Esophagus (tissue), 2 donors: ENCODE data around the gene CHST1. TPM values are rescaled to one million over a fixed set of nuclear protein-coding genes. Genes with fewer than 3 reads are reported as not detected.

Source experiments
- H3K27ac ChIP-seq, 2 donors: one replicate each; pipeline ENCODE4 v1.5.1; 2013; ENCODE audit warnings: low read depth in 2 of 2, mild to moderate bottlenecking in 2 of 2, inconsistent platforms in 1 of 2, low read length in 1 of 2, moderate library complexity in 1 of 2
- H3K27me3 ChIP-seq, 2 donors: one replicate each; pipeline ENCODE4 v1.6.1; 2013; ENCODE audit warnings: low read length in 2 of 2, control low read depth in 1 of 2, mild to moderate bottlenecking in 1 of 2; ENCODE audit not compliant: insufficient read depth in 2 of 2, control insufficient read depth in 1 of 2
- H3K36me3 ChIP-seq, 2 donors: one replicate each; pipeline ENCODE4 v1.6.1; 2013; ENCODE audit warnings: low read length in 1 of 2; ENCODE audit not compliant: control insufficient read depth in 2 of 2, insufficient read depth in 2 of 2
- H3K4me1 ChIP-seq, 2 donors: one replicate each; pipeline ENCODE4 v1.6.1; 2013; ENCODE audit warnings: low read length in 1 of 2; ENCODE audit not compliant: control insufficient read depth in 2 of 2, insufficient read depth in 2 of 2
- H3K4me3 ChIP-seq, 2 donors: one replicate each; pipeline ENCODE4 v1.5.1; 2013; ENCODE audit warnings: low read length in 2 of 2, mild to moderate bottlenecking in 2 of 2, low read depth in 1 of 2, moderate library complexity in 1 of 2
- H3K9me3 ChIP-seq, 2 donors: one replicate each; pipeline ENCODE4 v1.6.1; 2013; ENCODE audit warnings: mild to moderate bottlenecking in 2 of 2, low read depth in 1 of 2, low read length in 1 of 2, moderate library complexity in 1 of 2; ENCODE audit not compliant: control insufficient read depth in 2 of 2, insufficient read depth in 1 of 2
- WGBS, 2 donors: extraction: QIAGEN DNeasy Blood & Tissue Kit; methylation state at CpG; one replicate each; pipeline ENCODE4 v1.1.7; 2013; 5-methylcytosine and 5-hydroxymethylcytosine counted together
- polyA plus RNA-seq, 2 donors: library from polyadenylated mRNA; stranded (reverse); fragments of 200-250 nt; gene quantifications; one replicate each; pipeline ENCODE4 v1.2.3, GENCODE V29; 2013
- donor health status: healthy with polysubstance abuse.
- donor health status: Bipolar disorder and iron deficiency.

The CHST1 gene
- polyA plus RNA-seq, 2 donors, result 0.14 to 0.25 TPM

DNA sequence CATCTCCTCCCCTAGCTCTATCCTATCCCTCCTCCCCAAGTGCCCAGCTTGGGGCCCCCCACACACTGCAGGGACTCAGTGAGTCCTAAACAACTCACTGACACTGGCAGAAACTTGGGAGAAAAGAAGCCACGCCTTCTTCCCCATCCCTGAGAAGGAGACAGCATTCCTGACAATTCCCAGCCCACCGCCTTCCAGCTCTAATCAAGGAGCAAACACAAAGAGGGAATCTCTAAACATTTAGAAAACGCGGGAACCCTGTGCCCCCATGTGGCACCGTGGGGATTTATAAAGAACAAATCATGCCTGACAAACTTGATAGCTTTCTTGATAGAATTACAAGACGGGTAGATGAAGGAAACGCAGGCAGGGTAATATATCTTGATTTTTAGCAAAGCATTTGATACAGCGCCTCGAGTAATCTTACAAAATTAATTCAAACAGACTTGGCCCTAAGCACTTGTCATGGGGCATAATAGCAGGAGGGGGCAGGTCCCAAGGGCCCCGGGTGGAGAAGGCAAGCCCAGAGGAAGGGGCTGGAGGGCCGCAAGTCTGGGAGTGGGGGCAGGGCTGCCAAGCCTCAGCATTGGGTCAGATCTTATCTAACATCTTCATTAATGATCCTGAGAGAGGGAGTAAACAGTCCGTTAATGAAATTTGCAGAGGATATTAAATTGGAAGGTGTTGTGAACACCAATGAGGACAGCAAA, 4.5 kb downstream of the CHST1 start:
- no peak overlapping the region for H3K27ac ChIP-seq
- no peaks in the 10 kb centered on the region for H3K36me3 ChIP-seq
- H3K27me3 ChIP-seq, result no peaks in the 10 kb centered on the region
- no peak overlapping the region for H3K4me3 ChIP-seq
- no peaks in the 10 kb centered on the region for H3K9me3 ChIP-seq
- WGBS, 2 donors, result 35 to 43% methylated on average over 12 of the region's 12 CpGs
- peaks cover 4 to 10% of the 10 kb centered on the region in 2 donors for H3K4me1 ChIP-seq

DNA sequence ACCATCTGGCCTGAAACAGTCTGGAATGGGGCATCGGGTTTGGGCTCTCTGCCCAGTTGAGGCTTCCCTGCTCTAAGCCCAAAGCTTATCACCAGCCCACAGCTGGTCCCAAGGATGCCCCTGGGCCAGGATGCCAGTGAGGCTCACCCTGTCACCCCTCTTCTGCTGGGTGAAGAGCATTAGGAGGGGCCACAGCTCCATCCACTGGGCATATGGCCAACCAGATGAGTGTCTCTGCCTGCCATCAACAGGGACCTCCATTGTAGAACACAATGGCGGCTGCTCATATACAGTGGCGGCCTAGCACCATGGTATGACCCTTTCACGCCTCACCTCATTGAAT, 5.6 kb downstream of the CHST1 start:
- Histone ChIP-seq H3K4me1 (peaks cover 3 to 4% of the 10 kb centered on the region in 2 donors), H3K9me3 (no peaks in the 10 kb centered on the region), H3K27me3 (no peaks in the 10 kb centered on the region), H3K4me3 (no peak overlapping the region), H3K36me3 (no peaks in the 10 kb centered on the region), H3K27ac (no peak overlapping the region)
- WGBS, 2 donors, result 77 to 78% methylated on average over 4 of the region's 4 CpGs

DNA sequence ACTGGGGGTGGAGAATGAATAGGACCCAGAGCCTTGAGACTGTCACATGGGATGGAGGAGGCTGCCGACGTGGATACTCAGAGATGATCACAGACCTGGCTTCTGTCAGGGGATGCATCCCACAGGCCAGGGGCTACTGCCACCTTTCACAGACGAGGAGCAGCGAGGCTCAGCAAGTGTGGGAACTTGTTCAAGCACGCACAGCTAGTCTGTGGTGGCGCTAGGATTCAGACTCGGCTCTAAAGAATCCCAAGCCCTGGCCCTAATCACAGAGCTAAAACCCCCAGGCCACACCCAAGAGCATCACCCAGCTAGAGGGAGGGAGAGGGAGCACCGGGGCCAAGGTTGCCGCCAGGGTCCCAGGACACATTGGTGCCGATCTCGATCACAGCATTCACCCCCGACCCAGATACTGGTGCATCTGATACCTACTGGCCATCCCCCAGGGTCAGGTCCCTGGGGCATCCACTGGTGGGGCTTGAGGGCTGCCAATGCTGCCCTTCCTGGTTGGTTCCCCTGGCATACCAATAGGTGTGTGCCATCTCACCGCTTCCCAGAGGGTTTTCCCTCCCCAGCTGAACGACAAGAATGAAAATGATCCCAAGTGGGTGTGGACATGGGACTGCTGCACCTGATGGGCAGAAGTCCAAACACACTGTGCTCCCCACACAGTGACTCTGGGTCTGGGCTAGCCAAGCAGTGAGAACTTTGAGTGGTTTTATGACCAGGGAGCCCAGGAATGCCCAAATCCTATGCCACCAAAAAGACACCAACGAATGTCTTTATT, 6.2 kb downstream of the CHST1 start:
- Histone ChIP-seq H3K27ac (no peak overlapping the region), H3K4me1 (peaks cover 0 to under 1% of the 10 kb centered on the region in 2 donors), H3K27me3 (no peaks in the 10 kb centered on the region), H3K4me3 (no peak overlapping the region), H3K9me3 (no peaks in the 10 kb centered on the region), H3K36me3 (no peaks in the 10 kb centered on the region)
- WGBS, 2 donors, result 44 to 45% methylated on average over 15 of the region's 15 CpGs

DNA sequence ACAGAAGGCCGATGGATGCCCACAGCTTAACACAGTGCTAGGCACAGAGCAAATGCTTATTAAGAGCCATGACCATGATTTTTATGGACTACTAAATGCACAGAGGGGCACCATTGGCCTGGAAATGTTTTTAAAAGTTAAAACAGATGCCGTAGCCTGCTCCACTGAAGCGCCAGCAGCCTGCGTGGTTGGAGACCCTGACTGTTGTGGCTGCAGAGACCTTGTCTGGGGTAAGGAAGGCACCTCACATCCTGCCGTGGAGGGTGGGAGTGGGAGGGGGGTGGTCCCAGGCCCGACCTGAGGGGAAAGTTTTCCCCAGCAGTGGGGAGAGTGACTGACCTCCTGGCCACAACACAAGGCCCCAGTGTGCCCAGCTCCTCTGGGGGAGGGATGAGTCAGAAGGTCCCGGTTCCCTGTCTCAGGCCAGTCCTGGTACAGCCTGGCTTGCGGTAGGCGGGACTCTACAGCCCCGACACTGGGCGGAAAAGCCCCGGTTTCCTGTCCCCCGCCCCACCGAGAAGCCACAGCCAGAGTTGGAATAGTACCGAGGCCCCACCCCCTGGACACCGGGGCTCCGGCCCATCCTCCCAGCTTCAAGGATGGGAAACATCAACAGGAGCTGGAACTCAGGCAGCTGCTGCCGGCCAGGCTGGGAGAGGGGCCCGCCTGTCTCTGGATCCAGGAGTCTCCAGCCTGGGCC, 7.0 kb downstream of the CHST1 start:
- no peaks in the 10 kb centered on the region for H3K9me3 ChIP-seq
- H3K36me3 ChIP-seq, result no peaks in the 10 kb centered on the region
- H3K27me3 ChIP-seq, result no peaks in the 10 kb centered on the region
- H3K27ac ChIP-seq, result peak overlapping the region in 1 of 2 donors; percentile 22
- H3K4me3 ChIP-seq, result no peak overlapping the region
- 27 to 30% methylated on average over 19 of the region's 19 CpGs for WGBS, 2 donors
- H3K4me1 ChIP-seq, result no peaks in the 10 kb centered on the region

- no peak overlapping the region for H3K27ac ChIP-seq
- no peaks in the 10 kb centered on the region for H3K36me3 ChIP-seq
- WGBS, 2 donors, result 91 to 93% methylated on average over 8 of the region's 8 CpGs
- no peaks in the 10 kb centered on the region for H3K27me3 ChIP-seq
- no peaks in the 10 kb centered on the region for H3K9me3 ChIP-seq
- no peaks in the 10 kb centered on the region for H3K4me1 ChIP-seq
- no peak overlapping the region for H3K4me3 ChIP-seq
Measured at GRCh38 chr11:45657496-45658260, 7.7 kb downstream of the CHST1 start.

DNA sequence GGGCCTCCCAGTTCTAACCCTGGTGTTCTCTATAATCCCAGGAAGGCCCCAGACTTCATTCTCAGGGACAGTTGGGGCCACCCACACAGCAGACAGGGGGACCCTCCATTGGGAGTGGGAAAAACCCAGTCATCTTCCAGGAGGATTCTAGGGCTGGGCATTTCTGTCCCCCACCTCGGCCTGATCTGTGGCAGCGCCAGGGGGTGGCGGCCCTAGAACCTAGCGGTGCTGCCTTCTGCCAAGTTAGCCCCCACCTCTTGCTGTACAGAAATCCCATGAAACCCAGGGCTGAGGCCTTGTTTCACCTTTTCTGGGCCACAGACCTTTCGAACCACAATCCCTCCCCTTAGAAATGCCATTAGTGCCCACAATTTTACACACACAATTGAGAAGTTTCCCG, 9.6 kb downstream of the CHST1 start:
- Histone ChIP-seq H3K4me1 (no peaks in the 10 kb centered on the region), H3K4me3 (no peak overlapping the region), H3K27me3 (no peaks in the 10 kb centered on the region), H3K27ac (no peak overlapping the region), H3K36me3 (no peaks in the 10 kb centered on the region), H3K9me3 (no peaks in the 10 kb centered on the region)
- WGBS, 2 donors, result 92 to 94% methylated on average over 6 of the region's 6 CpGs

DNA sequence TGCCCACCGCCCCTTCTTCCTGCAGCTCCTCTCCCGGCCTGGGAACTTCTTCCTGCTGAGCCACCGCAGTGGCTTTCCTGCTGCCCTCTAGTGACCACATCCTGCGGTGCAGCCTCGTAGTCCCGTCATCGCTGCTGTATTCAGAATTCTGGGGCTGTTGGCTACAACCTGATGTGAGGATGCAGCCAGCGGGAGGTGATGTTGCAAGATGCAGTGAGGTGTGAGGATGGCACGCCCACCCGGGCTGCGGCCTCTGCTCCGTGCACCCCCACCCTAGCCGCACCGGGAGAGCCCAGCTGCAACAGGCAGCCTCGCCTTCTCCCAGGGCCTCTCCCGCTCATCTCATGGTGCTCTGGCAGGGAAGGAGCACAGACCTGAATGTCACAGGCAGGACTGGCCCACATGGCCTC, 10.1 kb downstream of the CHST1 start:
- Histone ChIP-seq H3K27ac (no peak overlapping the region), H3K4me3 (no peak overlapping the region), H3K9me3 (no peaks in the 10 kb centered on the region), H3K27me3 (no peaks in the 10 kb centered on the region), H3K4me1 (no peaks in the 10 kb centered on the region), H3K36me3 (no peaks in the 10 kb centered on the region)
- 12 to 14% methylated on average over 16 of the region's 16 CpGs for WGBS, 2 donors

DNA sequence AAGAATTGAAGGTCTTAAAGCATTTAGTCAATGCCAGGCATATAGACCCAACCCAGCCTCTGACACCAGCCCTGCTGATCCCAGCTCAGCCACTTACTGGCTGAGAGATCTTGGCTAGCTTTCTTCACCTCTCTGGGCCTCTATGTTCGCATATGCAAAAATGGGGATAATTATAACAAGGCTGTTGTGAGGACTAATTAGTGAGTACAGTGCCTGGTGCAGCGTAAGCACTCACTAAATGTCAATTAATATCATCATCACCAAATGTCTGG, 10.5 kb downstream of the CHST1 start:
- H3K4me1 ChIP-seq, result no peaks in the 10 kb centered on the region
- WGBS, 2 donors, result 55 to 66% methylated on average over 2 of the region's 2 CpGs
- H3K27ac ChIP-seq, result no peak overlapping the region
- H3K9me3 ChIP-seq, result no peaks in the 10 kb centered on the region
- H3K36me3 ChIP-seq, result no peaks in the 10 kb centered on the region
- H3K4me3 ChIP-seq, result no peak overlapping the region
- H3K27me3 ChIP-seq, result no peaks in the 10 kb centered on the region

- Histone ChIP-seq H3K36me3 (no peaks in the 10 kb centered on the region), H3K9me3 (no peaks in the 10 kb centered on the region), H3K27ac (no peak overlapping the region), H3K4me3 (no peak overlapping the region), H3K27me3 (no peaks in the 10 kb centered on the region), H3K4me1 (no peaks in the 10 kb centered on the region)
- WGBS, 2 donors, result 62 to 71% methylated on average over 8 of the region's 8 CpGs
Measured at GRCh38 chr11:45654231-45655011, 11.0 kb downstream of the CHST1 start.
